Measurements from ENCODE around the gene ACSM6.
A peak's percentile ranks its signal among the peaks of the same experiment; 100 is the strongest.

Gene ACSM6

DNA sequence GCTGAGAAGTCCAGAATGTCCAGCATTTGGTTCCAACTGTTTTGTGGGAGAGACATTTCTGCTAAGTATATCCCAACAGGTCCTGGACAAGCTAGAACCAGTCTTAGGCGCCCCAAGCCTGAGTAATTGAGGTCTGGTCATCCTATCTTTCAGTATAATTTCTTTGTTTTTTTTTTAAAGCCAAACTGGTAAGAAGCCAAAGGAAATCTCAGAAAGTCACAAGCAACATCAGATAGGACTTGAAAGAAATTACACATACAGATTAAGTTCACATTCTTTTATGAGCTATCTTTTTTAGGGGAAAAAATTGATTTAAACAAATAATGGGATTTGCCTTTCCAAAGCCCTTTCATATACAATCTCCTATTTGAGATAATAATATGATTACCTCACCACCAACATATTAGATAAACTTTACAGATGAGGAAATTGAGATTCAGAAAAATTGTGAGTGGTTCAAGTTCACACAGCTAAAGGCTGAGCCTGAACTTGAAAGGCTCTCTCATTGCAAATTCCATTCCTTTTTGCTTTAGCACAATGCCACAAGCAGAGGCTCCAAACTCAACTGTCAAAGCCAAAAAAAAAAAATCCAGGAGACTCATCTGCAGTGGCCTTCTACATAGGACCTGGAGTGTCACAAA is 81.8 kb downstream of the ACSM6 start:
- no peaks in the 10 kb centered on the region for H3K9me3 ChIP-seq (ENCODE audit: control insufficient read depth, low read length)
- peak; percentile 45 for DNase-seq (ENCODE audit: low read depth)
- peak overlapping the region; percentile 18 for H3K9ac ChIP-seq (ENCODE audit: low read length)
- peaks cover 68% of the 10 kb centered on the region for H3K4me1 ChIP-seq (ENCODE audit: control insufficient read depth, insufficient read depth, low read length)
- H3K27me3 ChIP-seq (replicated peaks; ENCODE audit: control insufficient read depth, insufficient read depth, low read length): no peaks in the 10 kb centered on the region
- H3K4me3 ChIP-seq (ENCODE audit: low read length): peak overlapping the region; percentile 8
- H3K36me3 ChIP-seq (ENCODE audit: control insufficient read depth, insufficient read depth, low read length, severe bottlenecking): no peaks in the 10 kb centered on the region

DNA sequence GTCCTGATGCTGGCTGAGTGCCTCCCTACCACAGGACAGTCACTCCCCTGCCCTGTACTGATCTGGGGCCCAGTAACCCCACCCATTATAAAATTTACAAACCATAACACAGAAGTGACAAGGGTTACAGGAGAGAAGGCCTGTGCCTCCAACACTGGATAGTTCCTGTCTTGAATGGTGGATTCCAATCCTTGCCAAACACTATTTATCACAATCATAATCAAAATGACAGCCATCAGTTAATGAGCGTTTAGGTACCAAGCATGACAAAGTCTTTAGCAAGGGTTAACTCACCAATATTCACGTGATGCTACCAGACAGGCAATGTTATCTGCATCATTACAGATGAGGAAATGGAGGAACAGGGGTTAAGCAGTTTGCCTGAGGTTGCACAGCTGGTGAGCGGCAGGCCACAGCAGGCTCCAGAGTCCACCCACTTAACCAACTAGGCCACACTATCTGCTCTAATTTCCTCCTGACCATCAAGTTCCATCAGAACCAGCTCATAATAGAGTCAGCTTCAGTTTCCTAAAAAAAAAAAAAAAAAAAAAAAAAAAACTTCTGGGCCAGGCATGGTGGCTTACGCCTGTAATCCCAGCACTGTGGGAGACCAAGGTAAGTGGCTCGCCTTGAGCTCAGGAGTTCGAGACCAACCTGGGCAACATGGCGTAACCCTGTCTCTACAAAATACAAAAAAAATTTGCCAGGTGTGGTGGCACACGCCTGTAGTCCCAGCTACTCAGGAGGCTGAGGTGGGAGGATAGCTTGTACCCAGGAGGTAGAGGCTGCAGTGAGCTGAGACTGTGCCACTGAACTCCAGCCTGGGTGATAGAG is 82.5 kb downstream of the ACSM6 start:
- DNase-seq (ENCODE audit: low read depth): no peak
- Histone ChIP-seq H3K27me3 (replicated peaks; ENCODE audit: control insufficient read depth, insufficient read depth, low read length) (no peaks in the 10 kb centered on the region), H3K4me1 (ENCODE audit: control insufficient read depth, insufficient read depth, low read length) (peaks cover 68% of the 10 kb centered on the region), H3K9me3 (ENCODE audit: control insufficient read depth, low read length) (no peaks in the 10 kb centered on the region), H3K36me3 (ENCODE audit: control insufficient read depth, insufficient read depth, low read length, severe bottlenecking) (no peaks in the 10 kb centered on the region), H3K4me3 (ENCODE audit: low read length) (no peak overlapping the region), H3K9ac (ENCODE audit: low read length) (no peak overlapping the region)

DNA sequence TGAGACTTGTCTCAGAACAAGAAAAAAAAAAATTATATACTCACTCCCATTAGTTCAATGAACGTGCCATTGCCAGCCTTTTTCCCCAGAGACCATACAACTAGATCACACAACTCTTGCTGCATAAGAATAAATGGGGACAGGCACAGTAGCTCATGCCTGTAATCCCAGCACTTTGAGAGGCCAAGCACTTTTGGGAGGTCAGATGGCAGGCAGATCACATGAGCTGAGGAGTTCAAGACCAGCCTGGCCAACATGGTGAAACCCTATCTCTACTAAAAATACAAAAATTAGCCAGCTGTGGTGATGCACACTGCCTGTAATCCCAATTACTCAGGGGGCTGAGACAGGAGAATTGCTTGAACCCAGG is 83.1 kb downstream of the ACSM6 start:
- no peaks in the 10 kb centered on the region for H3K36me3 ChIP-seq (ENCODE audit: control insufficient read depth, insufficient read depth, low read length, severe bottlenecking)
- peaks cover 68% of the 10 kb centered on the region for H3K4me1 ChIP-seq (ENCODE audit: control insufficient read depth, insufficient read depth, low read length)
- no peak for DNase-seq (ENCODE audit: low read depth)
- no peaks in the 10 kb centered on the region for H3K9me3 ChIP-seq (ENCODE audit: control insufficient read depth, low read length)
- H3K9ac ChIP-seq (ENCODE audit: low read length): no peak overlapping the region
- H3K4me3 ChIP-seq (ENCODE audit: low read length): no peak overlapping the region
- H3K27me3 ChIP-seq (replicated peaks; ENCODE audit: control insufficient read depth, insufficient read depth, low read length): no peaks in the 10 kb centered on the region

DNA sequence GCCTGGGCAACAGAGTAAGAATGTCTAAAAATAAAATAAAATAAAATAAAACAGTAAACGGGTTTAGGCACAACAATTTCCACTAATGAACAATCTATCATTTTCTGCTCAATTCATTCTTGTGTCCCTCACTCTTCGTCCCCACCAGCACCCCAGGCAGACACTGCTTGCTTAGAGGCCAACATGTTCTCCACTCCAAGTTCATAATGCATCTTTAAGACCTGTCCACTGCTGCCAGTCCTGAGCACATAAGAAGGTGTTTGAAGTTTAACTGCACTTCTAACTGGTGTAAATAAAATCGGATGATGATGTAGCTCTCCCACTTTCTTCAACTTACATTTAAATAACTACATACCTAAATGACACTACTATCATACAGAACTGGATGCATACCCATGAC is 83.6 kb downstream of the ACSM6 start:
- no peaks in the 10 kb centered on the region for H3K36me3 ChIP-seq (ENCODE audit: control insufficient read depth, insufficient read depth, low read length, severe bottlenecking)
- peaks cover 68% of the 10 kb centered on the region for H3K4me1 ChIP-seq (ENCODE audit: control insufficient read depth, insufficient read depth, low read length)
- H3K4me3 ChIP-seq (ENCODE audit: low read length): no peak overlapping the region
- no peak overlapping the region for H3K9ac ChIP-seq (ENCODE audit: low read length)
- no peaks in the 10 kb centered on the region for H3K27me3 ChIP-seq (replicated peaks; ENCODE audit: control insufficient read depth, insufficient read depth, low read length)
- no peaks in the 10 kb centered on the region for H3K9me3 ChIP-seq (ENCODE audit: control insufficient read depth, low read length)
- DNase-seq (ENCODE audit: low read depth): no peak

Data from adipocyte (in vitro differentiated cells).